ENCODE data around the gene FAM227B.

FAM227B gene

GRCh38 chr15:49286649-49287404 is 333.8 kb downstream of the FAM227B start:
- DNase-seq: no peak

GRCh38 chr15:49282366-49282765 is 338.3 kb downstream of the FAM227B start:
- DNase-seq: no peak

DNA sequence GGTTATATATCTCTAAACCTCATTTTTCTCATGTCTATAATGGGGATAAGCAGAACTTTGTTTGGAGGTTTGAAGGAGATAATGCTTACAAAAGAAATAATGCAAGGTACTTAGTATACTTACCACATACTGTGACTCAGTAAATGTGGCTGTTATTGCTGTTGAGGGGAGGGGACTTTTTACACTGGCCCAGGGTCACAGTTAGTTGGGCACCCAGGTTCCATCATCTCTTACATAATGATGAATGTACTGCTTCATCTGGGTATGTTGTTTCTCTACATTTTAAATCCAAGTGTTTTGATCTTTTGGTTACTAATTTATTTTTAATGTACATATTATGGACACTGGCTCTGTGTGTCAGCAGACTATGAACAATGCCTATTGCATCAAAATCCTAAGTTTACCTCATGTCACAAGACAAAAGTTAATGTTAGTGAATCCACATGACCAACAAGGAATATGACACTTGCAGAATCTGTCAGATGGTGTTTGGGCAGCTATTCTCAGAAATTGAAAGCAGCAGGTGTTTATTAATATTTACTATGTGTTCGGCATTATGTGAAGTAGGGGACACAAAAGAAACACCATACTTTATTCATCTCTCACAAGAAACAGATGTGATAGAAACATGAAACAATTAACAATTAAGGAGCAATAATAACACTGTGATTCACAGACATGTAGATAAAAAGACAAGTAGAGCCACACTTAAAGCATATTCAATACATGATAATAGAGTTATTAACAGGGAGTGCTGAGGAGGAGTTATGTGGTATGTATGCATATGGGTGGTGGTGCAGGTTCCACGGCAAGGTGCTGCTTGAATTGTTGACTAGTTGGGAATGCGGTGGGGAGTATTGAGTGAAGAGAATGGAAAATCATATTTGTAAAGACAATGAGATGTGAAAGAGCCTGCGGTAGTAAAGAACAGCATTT is 340.8 kb downstream of the FAM227B start:
- DNase-seq: no peak

DNA sequence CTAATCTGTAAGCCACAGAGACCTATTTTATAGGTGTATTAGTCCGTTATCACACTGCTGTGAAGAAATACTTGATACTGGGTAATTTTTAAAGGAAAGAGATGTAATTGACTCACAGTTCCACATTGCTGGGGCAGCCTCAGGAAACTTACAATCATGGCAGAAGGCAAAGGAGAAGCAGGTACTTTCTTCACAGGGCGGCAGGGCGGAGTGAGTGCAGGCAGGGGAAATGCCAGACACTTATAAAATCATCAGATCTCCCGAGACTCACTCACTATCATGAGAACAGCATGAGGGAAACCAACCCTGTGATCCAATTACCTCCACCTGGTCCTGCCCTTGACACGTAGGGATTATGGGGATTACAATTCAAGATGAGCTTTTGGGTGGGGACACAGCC is 341.9 kb downstream of the FAM227B start:
- no peak for DNase-seq

All from CD4-positive, alpha-beta T cell treated with Interleukin-17A for 1 hour (primary cell).